H9 (cell line): ENCODE results near the gene NEK11. TPM values are rescaled to one million over a fixed set of nuclear protein-coding genes. Genes with fewer than 3 reads are reported as not detected.

Source experiments
- DNase-seq: peaks from one replicate; pipeline ENCODE4 v3.0.0-alpha.2; 2017
- H2AFZ ChIP-seq: one replicate; pipeline ENCODE4 v1.6.1; 2013; ENCODE audit warnings: mild to moderate bottlenecking, low read length, control low read depth, moderate library complexity
- H2AK5ac ChIP-seq: 2 replicates; pipeline ENCODE4 v1.6.1; 2013; ENCODE audit warnings: low read length, control low read depth, mixed read lengths; ENCODE audit not compliant: insufficient read length
- H2BK120ac ChIP-seq: one replicate; pipeline ENCODE4 v1.6.1; 2013; ENCODE audit warnings: low read depth, mild to moderate bottlenecking, low read length, control low read depth, inconsistent platforms; ENCODE audit not compliant: poor library complexity, severe bottlenecking
- H2BK12ac ChIP-seq: 2 replicates; pipeline ENCODE4 v1.6.1; 2013; ENCODE audit warnings: low read length, control low read depth, mixed read lengths, low read depth; ENCODE audit not compliant: insufficient read length
- H2BK15ac ChIP-seq: 2 replicates; pipeline ENCODE4 v1.6.1; 2013; ENCODE audit warnings: low read depth, low read length, control low read depth
- H2BK20ac ChIP-seq: one replicate; pipeline ENCODE4 v1.6.1; 2013; ENCODE audit warnings: low read depth, mild to moderate bottlenecking, low read length, control low read depth, inconsistent platforms; ENCODE audit not compliant: poor library complexity, severe bottlenecking
- H2BK5ac ChIP-seq: 2 replicates; pipeline ENCODE4 v1.6.1; 2013; ENCODE audit warnings: low read length, control low read depth, mixed read lengths; ENCODE audit not compliant: insufficient read length
- H3K14ac ChIP-seq: 2 replicates; pipeline ENCODE4 v1.6.1; 2013; ENCODE audit warnings: low read length, control low read depth; ENCODE audit not compliant: insufficient read depth
- H3K18ac ChIP-seq: 2 replicates; pipeline ENCODE4 v1.6.1; 2013; ENCODE audit warnings: low read depth, mild to moderate bottlenecking, mixed read lengths, low read length, control low read depth; ENCODE audit not compliant: insufficient read length
- H3K23ac ChIP-seq: 2 replicates; pipeline ENCODE4 v1.6.1; 2013; ENCODE audit warnings: low read length, control low read depth, mixed read lengths, low read depth; ENCODE audit not compliant: insufficient read length
- H3K23me2 ChIP-seq: 2 replicates; pipeline ENCODE4 v1.6.1; 2013; ENCODE audit warnings: low read depth, mild to moderate bottlenecking, mixed read lengths, low read length, control low read depth; ENCODE audit not compliant: insufficient read length, poor library complexity, severe bottlenecking
- H3K27ac ChIP-seq: 2 replicates; pipeline ENCODE4 v1.5.1; 2013; ENCODE audit warnings: low read length, control low read depth, mixed read lengths, low read depth; ENCODE audit not compliant: insufficient read length
- H3K27me3 ChIP-seq: 2 replicates; pipeline ENCODE4 v1.6.1; 2013; ENCODE audit warnings: low read length, control low read depth, inconsistent platforms; ENCODE audit not compliant: insufficient read depth
- H3K4ac ChIP-seq: 2 replicates; pipeline ENCODE4 v1.6.1; 2013; ENCODE audit warnings: low read depth, mild to moderate bottlenecking, control low read depth, inconsistent platforms, low read length, moderate library complexity
- H3K4me1 ChIP-seq: 2 replicates; pipeline ENCODE4 v1.6.1; 2013; ENCODE audit warnings: low read length, control low read depth, inconsistent platforms; ENCODE audit not compliant: insufficient read depth
- H3K4me2 ChIP-seq: 2 replicates; pipeline ENCODE4 v1.6.1; 2013; ENCODE audit warnings: low read length, control low read depth, mixed read lengths; ENCODE audit not compliant: insufficient read length, insufficient read depth
- H3K56ac ChIP-seq: 2 replicates; pipeline ENCODE4 v1.6.1; 2013; ENCODE audit warnings: low read depth, mild to moderate bottlenecking, mixed read lengths, low read length, control low read depth; ENCODE audit not compliant: insufficient read length
- H3K79me1 ChIP-seq: 2 replicates; pipeline ENCODE4 v1.6.1; 2013; ENCODE audit warnings: low read depth, mild to moderate bottlenecking, moderate library complexity, low read length, control low read depth, inconsistent platforms; ENCODE audit not compliant: insufficient read depth, poor library complexity, severe bottlenecking
- H3K79me2 ChIP-seq: 2 replicates; pipeline ENCODE4 v1.6.1; 2013; ENCODE audit warnings: low read length, control low read depth, inconsistent platforms; ENCODE audit not compliant: insufficient read depth
- H3K9ac ChIP-seq: 2 replicates; pipeline ENCODE4 v1.6.1; 2013; ENCODE audit warnings: low read length, control low read depth, mixed read lengths; ENCODE audit not compliant: insufficient read length; ENCODE audit errors: extremely low read depth
- H3K9me3 ChIP-seq: one replicate; pipeline ENCODE4 v1.6.1; 2013; ENCODE audit warnings: low read depth, low read length, inconsistent platforms; ENCODE audit not compliant: control insufficient read depth
- H3T11ph ChIP-seq: one replicate; pipeline ENCODE4 v1.6.1; 2013; ENCODE audit warnings: mild to moderate bottlenecking, low read length, control low read depth, inconsistent platforms
- H4K20me1 ChIP-seq: one replicate; pipeline ENCODE4 v1.6.1; 2013; ENCODE audit not compliant: control insufficient read depth, insufficient read length, insufficient read depth
- H4K5ac ChIP-seq: 2 replicates; pipeline ENCODE4 v1.6.1; 2013; ENCODE audit warnings: low read depth, mild to moderate bottlenecking, mixed read lengths, low read length, control low read depth; ENCODE audit not compliant: insufficient read length
- H4K8ac ChIP-seq: replicated peaks from 2 replicates; pipeline ENCODE4 v1.6.1; 2013; ENCODE audit warnings: low read length, control low read depth, mixed read lengths, low read depth; ENCODE audit not compliant: insufficient read length
- H4K91ac ChIP-seq: 2 replicates; pipeline ENCODE4 v1.6.1; 2013; ENCODE audit warnings: low read depth, mild to moderate bottlenecking, moderate library complexity, mixed read lengths, low read length, control low read depth; ENCODE audit not compliant: insufficient read length
- H3K27ac Mint-ChIP-seq, 3 experiments: 2 replicates in 2 of 3; 3 replicates in 1 of 3; pipeline ENCODE4 v1.8.0; 2020 to 2021; ENCODE audit warnings: mixed read lengths in 3 of 3, mild to moderate bottlenecking in 1 of 3, moderate library complexity in 1 of 3
- H3K27me3 Mint-ChIP-seq: 2 replicates; pipeline ENCODE4 v1.8.0; 2021; ENCODE audit warnings: low read depth, mild to moderate bottlenecking, moderate library complexity, mixed read lengths
- H3K36me3 Mint-ChIP-seq, 3 experiments: 2 replicates in 2 of 3; 3 replicates in 1 of 3; pipeline ENCODE4 v1.8.0; 2020 to 2021; ENCODE audit warnings: low read depth in 3 of 3, mixed read lengths in 3 of 3; ENCODE audit not compliant: insufficient read depth in 1 of 3
- H3K4me1 Mint-ChIP-seq, 2 experiments: 2 replicates each; pipeline ENCODE4 v1.8.0; 2020; ENCODE audit warnings: mixed read lengths in 2 of 2
- H3K4me3 Mint-ChIP-seq, 2 experiments: 2 replicates in 1 of 2; 3 replicates in 1 of 2; pipeline ENCODE4 v1.8.0; 2020 to 2021; ENCODE audit warnings: mild to moderate bottlenecking in 2 of 2, mixed read lengths in 2 of 2, moderate library complexity in 1 of 2
- H3K9me3 Mint-ChIP-seq, 2 experiments: 2 replicates in 1 of 2; 3 replicates in 1 of 2; pipeline ENCODE4 v1.8.0; 2020; ENCODE audit warnings: mild to moderate bottlenecking in 2 of 2, mixed read lengths in 2 of 2, moderate library complexity in 1 of 2
- WGBS: extraction: QIAGEN DNeasy Blood & Tissue Kit; methylation state at CpG from one replicate; pipeline ENCODE4 v1.1.7; 2013; ENCODE audit warnings: missing lambda C conversion rate, low lambda C conversion rate, mixed read lengths; ENCODE audit not compliant: insufficient read length; ENCODE audit errors: extremely low coverage; 5-methylcytosine and 5-hydroxymethylcytosine counted together
- total RNA-seq: library from RNA; stranded (reverse); gene quantifications from 2 replicates; pipeline ENCODE4 v1.2.1, GENCODE V29; 2021
- TF ChIP-seq, protein P1 (sequence below): fragments of 200-600 bp; sonication (generic); conservative IDR thresholded peaks from 3 replicates; pipeline ENCODE4 v1.8.0; 2021; ENCODE audit warnings: antibody characterized with exemption, mild to moderate bottlenecking

NEK11 gene
- total RNA-seq, 1 experiment from 2014 or later, result 2.5 TPM

DNA sequence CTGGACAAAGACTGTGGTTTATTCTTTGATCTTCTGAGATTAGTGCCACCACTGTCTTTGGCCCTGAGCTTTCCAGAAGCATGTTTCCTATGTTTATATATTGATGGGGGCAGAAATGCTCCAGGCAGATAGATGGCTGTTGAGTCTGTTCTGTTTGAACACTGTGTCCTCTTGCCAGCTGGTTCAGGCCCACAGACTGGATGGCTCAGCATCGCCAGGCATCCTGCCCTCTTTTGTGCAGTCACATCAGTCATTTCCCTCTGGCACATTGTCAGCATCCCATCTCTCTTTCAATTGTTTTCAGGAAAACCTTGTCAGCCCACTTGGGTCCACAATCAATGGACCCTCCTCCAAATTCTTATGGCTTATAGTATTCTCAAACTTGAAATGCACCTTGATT lies 141.2 kb downstream of the NEK11 start:
- H3K23ac ChIP-seq, result no peak overlapping the region
- no peak overlapping the region for H2BK12ac ChIP-seq
- H3K4me2 ChIP-seq, result no peak overlapping the region
- H3K23me2 ChIP-seq, result no peaks in the 10 kb centered on the region
- H2BK120ac ChIP-seq, result no peak overlapping the region
- no peak overlapping the region for H3K14ac ChIP-seq
- H3K27me3 Mint-ChIP-seq, result no peaks in the 10 kb centered on the region
- WGBS, result no CpG with 5 or more reads among the region's 1 CpG
- no peak overlapping the region for H4K8ac ChIP-seq
- no peak overlapping the region for H2BK20ac ChIP-seq
- H3K79me1 ChIP-seq, result no peaks in the 10 kb centered on the region
- H3T11ph ChIP-seq, result no peak overlapping the region
- no peak for DNase-seq
- TF ChIP-seq, protein P1, sequence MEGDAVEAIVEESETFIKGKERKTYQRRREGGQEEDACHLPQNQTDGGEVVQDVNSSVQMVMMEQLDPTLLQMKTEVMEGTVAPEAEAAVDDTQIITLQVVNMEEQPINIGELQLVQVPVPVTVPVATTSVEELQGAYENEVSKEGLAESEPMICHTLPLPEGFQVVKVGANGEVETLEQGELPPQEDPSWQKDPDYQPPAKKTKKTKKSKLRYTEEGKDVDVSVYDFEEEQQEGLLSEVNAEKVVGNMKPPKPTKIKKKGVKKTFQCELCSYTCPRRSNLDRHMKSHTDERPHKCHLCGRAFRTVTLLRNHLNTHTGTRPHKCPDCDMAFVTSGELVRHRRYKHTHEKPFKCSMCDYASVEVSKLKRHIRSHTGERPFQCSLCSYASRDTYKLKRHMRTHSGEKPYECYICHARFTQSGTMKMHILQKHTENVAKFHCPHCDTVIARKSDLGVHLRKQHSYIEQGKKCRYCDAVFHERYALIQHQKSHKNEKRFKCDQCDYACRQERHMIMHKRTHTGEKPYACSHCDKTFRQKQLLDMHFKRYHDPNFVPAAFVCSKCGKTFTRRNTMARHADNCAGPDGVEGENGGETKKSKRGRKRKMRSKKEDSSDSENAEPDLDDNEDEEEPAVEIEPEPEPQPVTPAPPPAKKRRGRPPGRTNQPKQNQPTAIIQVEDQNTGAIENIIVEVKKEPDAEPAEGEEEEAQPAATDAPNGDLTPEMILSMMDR, result no peak
- no peak overlapping the region for H3K27ac Mint-ChIP-seq
- H3K4ac ChIP-seq, result no peak overlapping the region
- no peaks in the 10 kb centered on the region for H3K36me3 Mint-ChIP-seq
- H3K27me3 ChIP-seq, result no peaks in the 10 kb centered on the region
- H4K20me1 ChIP-seq, result no peaks in the 10 kb centered on the region
- no peaks in the 10 kb centered on the region for H3K79me2 ChIP-seq
- no peak overlapping the region for H3K4me3 Mint-ChIP-seq
- no peak overlapping the region for H4K91ac ChIP-seq
- H3K9me3 ChIP-seq, result no peaks in the 10 kb centered on the region
- H3K4me1 Mint-ChIP-seq, result no peaks in the 10 kb centered on the region
- H2BK15ac ChIP-seq, result no peak overlapping the region
- no peaks in the 10 kb centered on the region for H3K9me3 Mint-ChIP-seq
- H3K18ac ChIP-seq, result no peak overlapping the region
- H2BK5ac ChIP-seq, result no peak overlapping the region
- no peak overlapping the region for H2AK5ac ChIP-seq
- H3K4me1 ChIP-seq, result no peaks in the 10 kb centered on the region
- no peak overlapping the region for H3K9ac ChIP-seq
- no peak overlapping the region for H3K56ac ChIP-seq
- H2AFZ ChIP-seq, result no peak overlapping the region
- no peak overlapping the region for H3K27ac ChIP-seq
- H4K5ac ChIP-seq, result no peak overlapping the region
